K562 (cell line): ENCODE data around the gene TENT5A. TPM values are rescaled to one million over a fixed set of nuclear protein-coding genes. Genes with fewer than 3 reads are reported as not detected.
A peak's percentile ranks its signal among the peaks of the same experiment; 100 is the strongest.

Source experiments
- ARHGAP35 ChIP-seq: fragments of 450-650 bp; IDR thresholded peaks from 2 replicates; pipeline ENCODE4 v1.6.1; 2018; ENCODE audit not compliant: partially characterized antibody
- ARID2 ChIP-seq: fragments of 450-650 bp; IDR thresholded peaks from 2 replicates; pipeline ENCODE4 v1.6.1; 2017; ENCODE audit warnings: antibody characterized with exemption, mild to moderate bottlenecking
- BRF1 ChIP-seq: IDR thresholded peaks from 3 replicates; pipeline ENCODE4 v1.6.1; 2011; ENCODE audit warnings: borderline replicate concordance, mild to moderate bottlenecking; ENCODE audit not compliant: insufficient read length; ENCODE audit errors: extremely low read depth
- ESRRA ChIP-seq: fragments of 450-650 bp; IDR thresholded peaks from 2 replicates; pipeline ENCODE4 v1.6.1; 2014; ENCODE audit warnings: low read depth, mild to moderate bottlenecking, moderate library complexity, borderline replicate concordance
- GABPB1 ChIP-seq: sonication (generic); formaldehyde crosslinking; IDR thresholded peaks from 2 replicates; pipeline ENCODE4 v1.8.0; 2022; ENCODE audit warnings: mild to moderate bottlenecking, missing genetic modification reagents
- KLF16 ChIP-seq: IDR thresholded peaks from 2 replicates; pipeline ENCODE4 v1.6.1; 2016; ENCODE audit warnings: antibody characterized with exemption
- L3MBTL2 ChIP-seq: fragments of 450-650 bp; IDR thresholded peaks from 2 replicates; pipeline ENCODE4 v1.6.1; 2016; ENCODE audit warnings: mild to moderate bottlenecking, moderate library complexity
- PHF8 ChIP-seq: fragments of 200-600 bp; sonication (generic); IDR thresholded peaks from 2 replicates; pipeline ENCODE4 v1.6.1; 2012; ENCODE audit warnings: mixed run types, mild to moderate bottlenecking, inconsistent platforms, low read length, moderate library complexity, borderline replicate concordance
- SMAD4 ChIP-seq: fragments of 250-450 bp; sonication (Bioruptor Pico); conservative IDR thresholded peaks from 2 replicates; pipeline ENCODE4 v1.8.0; 2021; ENCODE audit warnings: inconsistent platforms, mild to moderate bottlenecking, moderate library complexity
- SP1 ChIP-seq: sonication (generic); formaldehyde crosslinking; IDR thresholded peaks from 2 replicates; pipeline ENCODE4 v1.8.1; 2022; ENCODE audit warnings: mild to moderate bottlenecking, missing genetic modification reagents
- WHSC1 ChIP-seq: IDR thresholded peaks from one replicate; pipeline ENCODE4 v1.6.1; 2012; ENCODE audit warnings: low read length, control low read depth, inconsistent platforms
- ZNF134 ChIP-seq: fragments of 250-450 bp; sonication (Bioruptor Pico); conservative IDR thresholded peaks from 2 replicates; pipeline ENCODE4 v1.4.0; 2020
- ZNF239 ChIP-seq: fragments of 250-450 bp; sonication (Bioruptor Pico); IDR thresholded peaks from 2 replicates; pipeline ENCODE4 v1.4.0; 2020; ENCODE audit warnings: mild to moderate bottlenecking
- ZNF408 ChIP-seq: fragments of 250-450 bp; sonication (Bioruptor Pico); IDR thresholded peaks from 2 replicates; pipeline ENCODE4 v1.4.0; 2020; ENCODE audit warnings: low read depth, mild to moderate bottlenecking, moderate library complexity
- polyA plus RNA-seq, 8 experiments: library from polyadenylated mRNA; depleted of rRNA in 4 of 8; stranded (reverse) in 5 of 8; unstranded in 3 of 8; fragments of >200 nt; fragmentation: Nextera tagmentation in 2 of 8; fragmentation: Illumina TruSeq in 1 of 8; extraction: Ambion mirVana in 2 of 8; extraction: Trizol in 1 of 8; gene quantifications; 2 replicates each; pipeline versions ENCODE4 v1.2.1 to v1.2.3, GENCODE V29; 2011 to 2014; ENCODE audit warnings: inconsistent platforms in 1 of 8, missing spikeins in 1 of 8
- total RNA-seq, 7 experiments: library from RNA; depleted of rRNA in 6 of 7; stranded (reverse); fragments of >200 nt in 6 of 7; fragmentation: Illumina TruSeq in 2 of 7; extraction: Trizol in 2 of 7; gene quantifications; 2 replicates each; pipeline versions ENCODE4 v1.2.1 to v1.2.3, GENCODE V29; 2011 to 2021; ENCODE audit warnings: low replicate concordance in 1 of 7
- TF ChIP-seq, protein P1 (sequence below): fragments of 250-450 bp; sonication (Bioruptor Pico); IDR thresholded peaks from 2 replicates; pipeline ENCODE4 v1.4.0; 2020; ENCODE audit warnings: borderline replicate concordance
- TF ChIP-seq, protein P2 (sequence below), 3 experiments: IDR thresholded peaks in 2 of 3; conservative IDR thresholded peaks in 1 of 3; 2 replicates each; pipeline ENCODE4 v1.5.1; 2011 to 2012; ENCODE audit warnings: low read length in 3 of 3, mild to moderate bottlenecking in 3 of 3, control low read depth in 2 of 3, improper control_type of control experiment in 1 of 3, inconsistent platforms in 1 of 3, low read depth in 1 of 3, mixed read lengths in 1 of 3, moderate library complexity in 1 of 3; ENCODE audit not compliant: insufficient read depth in 2 of 3
- TF ChIP-seq, protein P3 (sequence below): sonication (generic); formaldehyde crosslinking; IDR thresholded peaks from 2 replicates; pipeline ENCODE4 v1.8.0; 2023; ENCODE audit warnings: mild to moderate bottlenecking, missing genetic modification reagents
- TF ChIP-seq, protein P4 (sequence below): IDR thresholded peaks from 2 replicates; pipeline ENCODE4 v1.6.1; 2011; ENCODE audit warnings: borderline replicate concordance, low read depth, mild to moderate bottlenecking, moderate library complexity, low read length; ENCODE audit not compliant: insufficient read depth, poor library complexity, severe bottlenecking

TENT5A gene
- total and polyA plus RNA-seq, 9 of the 15 experiments (the other 6 are each of a cell fraction or from before 2014, with no cell fraction given) = 0.77 to 2.3 (median 1.3) TPM

DNA sequence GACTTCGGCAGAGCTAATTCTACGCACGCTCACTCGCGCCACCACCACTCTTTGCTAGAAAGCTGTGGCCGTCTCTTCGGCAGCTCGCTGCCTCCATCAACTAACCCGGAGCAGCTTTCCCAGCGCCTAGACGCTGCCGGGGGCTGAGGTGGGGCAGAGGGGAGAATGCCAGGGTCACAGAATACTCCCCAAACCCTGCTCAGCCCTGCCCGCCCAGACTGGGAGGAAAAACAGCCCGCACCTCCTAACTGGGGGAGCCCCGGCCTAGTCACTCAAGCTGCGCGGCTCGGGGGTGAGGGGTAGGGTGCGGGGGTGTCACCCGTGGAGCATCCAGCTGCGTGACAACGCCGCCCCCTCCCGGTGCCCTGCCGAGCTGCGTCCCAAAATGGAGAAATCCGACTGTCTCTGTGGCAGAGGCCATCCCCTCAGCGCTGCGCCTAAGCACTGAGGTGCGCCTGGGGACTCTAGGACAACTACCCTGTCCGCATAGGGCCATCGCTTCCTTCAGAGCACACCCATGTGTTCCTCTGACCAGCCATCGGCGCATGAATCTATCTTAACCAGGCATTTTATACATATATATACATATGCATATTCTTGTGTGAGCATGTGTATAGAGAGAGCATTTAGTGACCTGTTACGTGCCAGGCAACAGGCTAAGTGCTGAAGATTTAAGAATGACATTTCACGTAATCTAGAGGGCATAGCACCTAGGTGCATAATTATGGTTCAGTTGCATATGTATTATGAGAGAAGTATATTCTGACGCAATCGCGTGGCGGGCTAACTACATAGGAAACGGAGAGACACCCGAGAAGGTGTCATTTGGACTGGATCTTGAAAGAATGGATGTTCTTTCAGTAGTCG lies 1.5 kb upstream of the TENT5A start (continued):
- TF ChIP-seq, protein P1, sequence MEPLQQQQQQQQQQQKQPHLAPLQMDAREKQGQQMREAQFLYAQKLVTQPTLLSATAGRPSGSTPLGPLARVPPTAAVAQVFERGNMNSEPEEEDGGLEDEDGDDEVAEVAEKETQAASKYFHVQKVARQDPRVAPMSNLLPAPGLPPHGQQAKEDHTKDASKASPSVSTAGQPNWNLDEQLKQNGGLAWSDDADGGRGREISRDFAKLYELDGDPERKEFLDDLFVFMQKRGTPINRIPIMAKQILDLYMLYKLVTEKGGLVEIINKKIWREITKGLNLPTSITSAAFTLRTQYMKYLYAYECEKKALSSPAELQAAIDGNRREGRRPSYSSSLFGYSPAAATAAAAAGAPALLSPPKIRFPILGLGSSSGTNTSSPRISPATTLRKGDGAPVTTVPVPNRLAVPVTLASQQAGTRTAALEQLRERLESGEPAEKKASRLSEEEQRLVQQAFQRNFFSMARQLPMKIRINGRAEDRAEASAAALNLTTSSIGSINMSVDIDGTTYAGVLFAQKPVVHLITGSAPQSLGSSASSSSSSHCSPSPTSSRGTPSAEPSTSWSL (CRISPR knock-in tag) = no peak
- TF ChIP-seq KLF16 = peak; percentile 72
- TF ChIP-seq BRF1 = no peak
- TF ChIP-seq ZNF239 = no peak
- TF ChIP-seq WHSC1 = no peak
- no peak for TF ChIP-seq ARHGAP35
- no peak for TF ChIP-seq ZNF134
- TF ChIP-seq, protein P2, sequence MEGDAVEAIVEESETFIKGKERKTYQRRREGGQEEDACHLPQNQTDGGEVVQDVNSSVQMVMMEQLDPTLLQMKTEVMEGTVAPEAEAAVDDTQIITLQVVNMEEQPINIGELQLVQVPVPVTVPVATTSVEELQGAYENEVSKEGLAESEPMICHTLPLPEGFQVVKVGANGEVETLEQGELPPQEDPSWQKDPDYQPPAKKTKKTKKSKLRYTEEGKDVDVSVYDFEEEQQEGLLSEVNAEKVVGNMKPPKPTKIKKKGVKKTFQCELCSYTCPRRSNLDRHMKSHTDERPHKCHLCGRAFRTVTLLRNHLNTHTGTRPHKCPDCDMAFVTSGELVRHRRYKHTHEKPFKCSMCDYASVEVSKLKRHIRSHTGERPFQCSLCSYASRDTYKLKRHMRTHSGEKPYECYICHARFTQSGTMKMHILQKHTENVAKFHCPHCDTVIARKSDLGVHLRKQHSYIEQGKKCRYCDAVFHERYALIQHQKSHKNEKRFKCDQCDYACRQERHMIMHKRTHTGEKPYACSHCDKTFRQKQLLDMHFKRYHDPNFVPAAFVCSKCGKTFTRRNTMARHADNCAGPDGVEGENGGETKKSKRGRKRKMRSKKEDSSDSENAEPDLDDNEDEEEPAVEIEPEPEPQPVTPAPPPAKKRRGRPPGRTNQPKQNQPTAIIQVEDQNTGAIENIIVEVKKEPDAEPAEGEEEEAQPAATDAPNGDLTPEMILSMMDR (IDR thresholded peaks at IDR 0.05 in 2 of 3, conservative IDR thresholded peaks at IDR 0.05 in 1 of 3; ENCODE audit: insufficient read depth in 2 of 3, low read depth in 1 of 3, low read length in 3 of 3) = peak; percentile 72 to 78 (median 73)
- no peak for TF ChIP-seq ARID2
- TF ChIP-seq, protein P3, sequence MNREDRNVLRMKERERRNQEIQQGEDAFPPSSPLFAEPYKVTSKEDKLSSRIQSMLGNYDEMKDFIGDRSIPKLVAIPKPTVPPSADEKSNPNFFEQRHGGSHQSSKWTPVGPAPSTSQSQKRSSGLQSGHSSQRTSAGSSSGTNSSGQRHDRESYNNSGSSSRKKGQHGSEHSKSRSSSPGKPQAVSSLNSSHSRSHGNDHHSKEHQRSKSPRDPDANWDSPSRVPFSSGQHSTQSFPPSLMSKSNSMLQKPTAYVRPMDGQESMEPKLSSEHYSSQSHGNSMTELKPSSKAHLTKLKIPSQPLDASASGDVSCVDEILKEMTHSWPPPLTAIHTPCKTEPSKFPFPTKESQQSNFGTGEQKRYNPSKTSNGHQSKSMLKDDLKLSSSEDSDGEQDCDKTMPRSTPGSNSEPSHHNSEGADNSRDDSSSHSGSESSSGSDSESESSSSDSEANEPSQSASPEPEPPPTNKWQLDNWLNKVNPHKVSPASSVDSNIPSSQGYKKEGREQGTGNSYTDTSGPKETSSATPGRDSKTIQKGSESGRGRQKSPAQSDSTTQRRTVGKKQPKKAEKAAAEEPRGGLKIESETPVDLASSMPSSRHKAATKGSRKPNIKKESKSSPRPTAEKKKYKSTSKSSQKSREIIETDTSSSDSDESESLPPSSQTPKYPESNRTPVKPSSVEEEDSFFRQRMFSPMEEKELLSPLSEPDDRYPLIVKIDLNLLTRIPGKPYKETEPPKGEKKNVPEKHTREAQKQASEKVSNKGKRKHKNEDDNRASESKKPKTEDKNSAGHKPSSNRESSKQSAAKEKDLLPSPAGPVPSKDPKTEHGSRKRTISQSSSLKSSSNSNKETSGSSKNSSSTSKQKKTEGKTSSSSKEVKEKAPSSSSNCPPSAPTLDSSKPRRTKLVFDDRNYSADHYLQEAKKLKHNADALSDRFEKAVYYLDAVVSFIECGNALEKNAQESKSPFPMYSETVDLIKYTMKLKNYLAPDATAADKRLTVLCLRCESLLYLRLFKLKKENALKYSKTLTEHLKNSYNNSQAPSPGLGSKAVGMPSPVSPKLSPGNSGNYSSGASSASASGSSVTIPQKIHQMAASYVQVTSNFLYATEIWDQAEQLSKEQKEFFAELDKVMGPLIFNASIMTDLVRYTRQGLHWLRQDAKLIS (CRISPR knock-in tag) = no peak
- no peak for TF ChIP-seq ZNF408 (CRISPR knock-in tag)
- no peak for TF ChIP-seq GABPB1 (CRISPR knock-in tag)
- no peak for TF ChIP-seq PHF8
- no peak for TF ChIP-seq ESRRA
- no peak for TF ChIP-seq SP1 (CRISPR knock-in tag)
- no peak; the same call in none of the 2 replicates for TF ChIP-seq L3MBTL2
- no peak for TF ChIP-seq SMAD4
- TF ChIP-seq, protein P4, sequence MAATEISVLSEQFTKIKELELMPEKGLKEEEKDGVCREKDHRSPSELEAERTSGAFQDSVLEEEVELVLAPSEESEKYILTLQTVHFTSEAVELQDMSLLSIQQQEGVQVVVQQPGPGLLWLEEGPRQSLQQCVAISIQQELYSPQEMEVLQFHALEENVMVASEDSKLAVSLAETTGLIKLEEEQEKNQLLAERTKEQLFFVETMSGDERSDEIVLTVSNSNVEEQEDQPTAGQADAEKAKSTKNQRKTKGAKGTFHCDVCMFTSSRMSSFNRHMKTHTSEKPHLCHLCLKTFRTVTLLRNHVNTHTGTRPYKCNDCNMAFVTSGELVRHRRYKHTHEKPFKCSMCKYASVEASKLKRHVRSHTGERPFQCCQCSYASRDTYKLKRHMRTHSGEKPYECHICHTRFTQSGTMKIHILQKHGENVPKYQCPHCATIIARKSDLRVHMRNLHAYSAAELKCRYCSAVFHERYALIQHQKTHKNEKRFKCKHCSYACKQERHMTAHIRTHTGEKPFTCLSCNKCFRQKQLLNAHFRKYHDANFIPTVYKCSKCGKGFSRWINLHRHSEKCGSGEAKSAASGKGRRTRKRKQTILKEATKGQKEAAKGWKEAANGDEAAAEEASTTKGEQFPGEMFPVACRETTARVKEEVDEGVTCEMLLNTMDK = no peak
